K562 (cell line): ENCODE data around the gene YIPF2. TPM values are rescaled to one million over a fixed set of nuclear protein-coding genes. Genes with fewer than 3 reads are reported as not detected.

Experiments used
- ARHGAP35 ChIP-seq: fragments of 450-650 bp; IDR thresholded peaks from 2 replicates; pipeline ENCODE4 v1.6.1; 2018; ENCODE audit not compliant: partially characterized antibody
- ARNT ChIP-seq, 2 experiments: fragments of 450-650 bp; IDR thresholded peaks; 2 replicates each; pipeline ENCODE4 v1.6.1; 2016; ENCODE audit warnings: mild to moderate bottlenecking in 1 of 2
- E2F4 ChIP-seq: sonication (generic); formaldehyde crosslinking; IDR thresholded peaks from 2 replicates; pipeline ENCODE4 v1.8.0; 2022; ENCODE audit warnings: mild to moderate bottlenecking, low read depth, missing genetic modification reagents
- FOXA3 ChIP-seq, 2 experiments: fragments of 450-650 bp in 1 of 2; sonication (generic) in 1 of 2; formaldehyde crosslinking; IDR thresholded peaks in 1 of 2; conservative IDR thresholded peaks in 1 of 2; 2 replicates each; pipeline versions ENCODE4 v1.4.0 to v1.8.0; 2020 to 2022; ENCODE audit warnings: mild to moderate bottlenecking in 2 of 2, missing genetic modification reagents in 1 of 2
- HDAC2 ChIP-seq: fragments of 450-650 bp; IDR thresholded peaks from 2 replicates; pipeline ENCODE4 v1.6.1; 2016; ENCODE audit warnings: mild to moderate bottlenecking
- HNRNPUL1 ChIP-seq: fragments of 200-400 bp; formaldehyde crosslinking; IDR thresholded peaks from 2 replicates; pipeline ENCODE4 v1.6.1; 2017; ENCODE audit warnings: low read length
- KDM4B ChIP-seq, 2 experiments: fragments of 450-650 bp in 1 of 2; sonication (generic) in 1 of 2; IDR thresholded peaks; 2 replicates each; pipeline ENCODE4 v1.6.1; 2016 to 2017; ENCODE audit warnings: borderline replicate concordance in 2 of 2, antibody characterized with exemption in 1 of 2, low read depth in 1 of 2, mild to moderate bottlenecking in 1 of 2
- MCM3 ChIP-seq: fragments of 450-650 bp; IDR thresholded peaks from 2 replicates; pipeline ENCODE4 v1.6.1; 2016
- PTTG1 ChIP-seq: fragments of 450-650 bp; IDR thresholded peaks from 2 replicates; pipeline ENCODE4 v1.6.1; 2016; ENCODE audit warnings: low read depth, mild to moderate bottlenecking, missing genetic modification characterization, missing compliant biosample characterization
- RB1 ChIP-seq: fragments of 450-650 bp; IDR thresholded peaks from 2 replicates; pipeline ENCODE4 v1.6.1; 2017; ENCODE audit warnings: low read depth, mild to moderate bottlenecking
- RBM34 ChIP-seq: fragments of 200-400 bp; formaldehyde crosslinking; IDR thresholded peaks from 2 replicates; pipeline ENCODE4 v1.6.1; 2018; ENCODE audit warnings: low read length, borderline replicate concordance; ENCODE audit not compliant: insufficient read depth
- SMC3 ChIP-seq: conservative IDR thresholded peaks from 2 replicates; pipeline ENCODE4 v1.6.1; 2011; ENCODE audit warnings: low read depth, low read length, improper control_type of control experiment; ENCODE audit not compliant: insufficient read depth
- SNRNP70 ChIP-seq: fragments of 200-400 bp; formaldehyde crosslinking; optimal IDR thresholded peaks from 2 replicates; pipeline ENCODE3; 2017; ENCODE audit warnings: low read depth, low read length
- TBL1XR1 ChIP-seq, 2 experiments: IDR thresholded peaks; 2 replicates each; pipeline ENCODE4 v1.6.1; 2012; ENCODE audit warnings: improper control_type of control experiment in 2 of 2, low read length in 2 of 2, mild to moderate bottlenecking in 1 of 2
- XRCC5 ChIP-seq: fragments of 200-400 bp; formaldehyde crosslinking; IDR thresholded peaks from 2 replicates; pipeline ENCODE4 v1.6.1; 2017; ENCODE audit warnings: low read depth, mild to moderate bottlenecking, low read length
- ZFP1 ChIP-seq: fragments of 450-650 bp; formaldehyde crosslinking; IDR thresholded peaks from 2 replicates; pipeline ENCODE4 v1.4.0; 2020; ENCODE audit warnings: mild to moderate bottlenecking, mixed read lengths
- ZNF174 ChIP-seq: fragments of 250-450 bp; sonication (Bioruptor Pico); IDR thresholded peaks from 2 replicates; pipeline ENCODE4 v1.4.0; 2020; ENCODE audit warnings: mild to moderate bottlenecking
- ZNF695 ChIP-seq: fragments of 450-650 bp; formaldehyde crosslinking; IDR thresholded peaks from 2 replicates; pipeline ENCODE4 v1.4.0; 2020; ENCODE audit warnings: mild to moderate bottlenecking, moderate library complexity
- ZSCAN32 ChIP-seq: fragments of 450-650 bp; formaldehyde crosslinking; IDR thresholded peaks from 2 replicates; pipeline ENCODE4 v1.4.0; 2020; ENCODE audit warnings: mild to moderate bottlenecking, moderate library complexity
- polyA plus RNA-seq, 8 experiments: library from polyadenylated mRNA; depleted of rRNA in 4 of 8; stranded (reverse) in 5 of 8; unstranded in 3 of 8; fragments of >200 nt; fragmentation: Nextera tagmentation in 2 of 8; fragmentation: Illumina TruSeq in 1 of 8; extraction: Ambion mirVana in 2 of 8; extraction: Trizol in 1 of 8; gene quantifications; 2 replicates each; pipeline versions ENCODE4 v1.2.1 to v1.2.3, GENCODE V29; 2011 to 2014; ENCODE audit warnings: inconsistent platforms in 1 of 8, missing spikeins in 1 of 8
- total RNA-seq, 7 experiments: library from RNA; depleted of rRNA in 6 of 7; stranded (reverse); fragments of >200 nt in 6 of 7; fragmentation: Illumina TruSeq in 2 of 7; extraction: Trizol in 2 of 7; gene quantifications; 2 replicates each; pipeline versions ENCODE4 v1.2.1 to v1.2.3, GENCODE V29; 2011 to 2021; ENCODE audit warnings: low replicate concordance in 1 of 7
- TF ChIP-seq, protein P1 (sequence below): sonication (generic); formaldehyde crosslinking; IDR thresholded peaks from 2 replicates; pipeline ENCODE4 v1.9.0; 2022; ENCODE audit warnings: mild to moderate bottlenecking, missing genetic modification reagents
- TF ChIP-seq, protein P2 (sequence below): fragments of 450-650 bp; IDR thresholded peaks from 2 replicates; pipeline ENCODE4 v1.6.1; 2016; ENCODE audit warnings: antibody characterized with exemption
- TF ChIP-seq, protein P3 (sequence below): fragments of 250-450 bp; sonication (Bioruptor Pico); IDR thresholded peaks from 2 replicates; pipeline ENCODE4 v1.8.0; 2021; ENCODE audit warnings: borderline replicate concordance, mild to moderate bottlenecking, moderate library complexity; ENCODE audit not compliant: poor library complexity, severe bottlenecking
- TF ChIP-seq, protein P4 (sequence below): fragments of 250-450 bp; sonication (Bioruptor Pico); IDR thresholded peaks from 2 replicates; pipeline ENCODE4 v1.8.0; 2021; ENCODE audit warnings: mild to moderate bottlenecking, moderate library complexity

The YIPF2 gene
- total and polyA plus RNA-seq, 9 of the 15 experiments (the other 6 are each of a cell fraction or from before 2014, with no cell fraction given): 1.3 to 65.2 (median 31.6) TPM

GRCh38 chr19:10928563-10929401, at the start of gene YIPF2, which contains the start of gene TIMM29 (continued):
- TF ChIP-seq, protein P1, sequence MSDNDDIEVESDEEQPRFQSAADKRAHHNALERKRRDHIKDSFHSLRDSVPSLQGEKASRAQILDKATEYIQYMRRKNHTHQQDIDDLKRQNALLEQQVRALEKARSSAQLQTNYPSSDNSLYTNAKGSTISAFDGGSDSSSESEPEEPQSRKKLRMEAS: peak; percentile 54
- TF ChIP-seq HNRNPUL1: no peak
- peak in 1 of 2 experiments; percentile 85; a peak in 2 of 4 replicates for TF ChIP-seq KDM4B (IDR thresholded peaks at IDR 0.05; ENCODE audit: borderline replicate concordance in 2 of 2, low read depth in 1 of 2)
- TF ChIP-seq, protein P2, sequence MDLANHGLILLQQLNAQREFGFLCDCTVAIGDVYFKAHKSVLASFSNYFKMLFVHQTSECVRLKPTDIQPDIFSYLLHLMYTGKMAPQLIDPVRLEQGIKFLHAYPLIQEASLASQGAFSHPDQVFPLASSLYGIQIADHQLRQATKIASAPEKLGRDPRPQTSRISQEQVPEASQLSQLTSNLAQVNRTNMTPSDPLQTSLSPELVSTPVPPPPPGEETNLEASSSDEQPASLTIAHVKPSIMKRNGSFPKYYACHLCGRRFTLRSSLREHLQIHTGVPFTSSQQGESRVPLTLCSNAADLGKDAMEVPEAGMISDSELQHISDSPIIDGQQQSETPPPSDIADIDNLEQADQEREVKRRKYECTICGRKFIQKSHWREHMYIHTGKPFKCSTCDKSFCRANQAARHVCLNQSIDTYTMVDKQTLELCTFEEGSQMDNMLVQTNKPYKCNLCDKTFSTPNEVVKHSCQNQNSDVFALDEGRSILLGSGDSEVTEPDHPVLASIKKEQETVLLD: peak; percentile 95
- TF ChIP-seq RB1: peak; percentile 13
- TF ChIP-seq SMC3: no peak
- no peak for TF ChIP-seq RBM34
- TF ChIP-seq ZFP1 (CRISPR knock-in tag): no peak
- TF ChIP-seq FOXA3 (CRISPR knock-in tag; conservative IDR thresholded peaks at IDR 0.05 in 1 of 2, IDR thresholded peaks at IDR 0.05 in 1 of 2): no peak; a peak in 1 of 4 replicates
- TF ChIP-seq TBL1XR1 (IDR thresholded peaks at IDR 0.05; ENCODE audit: low read length in 2 of 2): peak in 1 of 2 experiments; percentile 59; a peak in 2 of 4 replicates
- no peak for TF ChIP-seq ZNF695 (CRISPR knock-in tag)
- TF ChIP-seq E2F4 (CRISPR knock-in tag): no peak
- peak; percentile 64; the same call in 1 of the 2 replicates for TF ChIP-seq HDAC2
- TF ChIP-seq XRCC5: peak; percentile 97
- no peak for TF ChIP-seq ARHGAP35
- TF ChIP-seq PTTG1 (tag): no peak
- TF ChIP-seq, protein P3, sequence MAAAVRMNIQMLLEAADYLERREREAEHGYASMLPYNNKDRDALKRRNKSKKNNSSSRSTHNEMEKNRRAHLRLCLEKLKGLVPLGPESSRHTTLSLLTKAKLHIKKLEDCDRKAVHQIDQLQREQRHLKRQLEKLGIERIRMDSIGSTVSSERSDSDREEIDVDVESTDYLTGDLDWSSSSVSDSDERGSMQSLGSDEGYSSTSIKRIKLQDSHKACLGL (CRISPR knock-in tag): no peak
- no peak for TF ChIP-seq SNRNP70
- no peak for TF ChIP-seq ZNF174 (CRISPR knock-in tag)
- no peak for TF ChIP-seq MCM3
- TF ChIP-seq, protein P4, sequence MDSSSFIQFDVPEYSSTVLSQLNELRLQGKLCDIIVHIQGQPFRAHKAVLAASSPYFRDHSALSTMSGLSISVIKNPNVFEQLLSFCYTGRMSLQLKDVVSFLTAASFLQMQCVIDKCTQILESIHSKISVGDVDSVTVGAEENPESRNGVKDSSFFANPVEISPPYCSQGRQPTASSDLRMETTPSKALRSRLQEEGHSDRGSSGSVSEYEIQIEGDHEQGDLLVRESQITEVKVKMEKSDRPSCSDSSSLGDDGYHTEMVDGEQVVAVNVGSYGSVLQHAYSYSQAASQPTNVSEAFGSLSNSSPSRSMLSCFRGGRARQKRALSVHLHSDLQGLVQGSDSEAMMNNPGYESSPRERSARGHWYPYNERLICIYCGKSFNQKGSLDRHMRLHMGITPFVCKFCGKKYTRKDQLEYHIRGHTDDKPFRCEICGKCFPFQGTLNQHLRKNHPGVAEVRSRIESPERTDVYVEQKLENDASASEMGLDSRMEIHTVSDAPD (CRISPR knock-in tag): no peak
- TF ChIP-seq ARNT (IDR thresholded peaks at IDR 0.05): no peak
- TF ChIP-seq ZSCAN32 (CRISPR knock-in tag): 0 out of 2 replicates have a peak, but pooled peaks have one; percentile 4
